LNCAP (cell line): Measurements from ENCODE around the gene SLX9.

Source experiments
- CTCF ChIP-seq: fragments of 450-650 bp; IDR thresholded peaks from 2 replicates; pipeline ENCODE4 v1.5.1; 2017; ENCODE audit warnings: mild to moderate bottlenecking

Gene SLX9

GRCh38 chr21:45017039-45017960, 77.5 kb downstream of the SLX9 start:
- TF ChIP-seq CTCF, result no peak

GRCh38 chr21:45018131-45019075, 78.6 kb downstream of the SLX9 start:
- no peak for TF ChIP-seq CTCF

GRCh38 chr21:45019076-45019886, 79.5 kb downstream of the SLX9 start:
- TF ChIP-seq CTCF, result no peak

- no peak for TF ChIP-seq CTCF
Observed at GRCh38 chr21:45019887-45020537, 80.2 kb downstream of the SLX9 start.

- no peak for TF ChIP-seq CTCF
Observed at GRCh38 chr21:45020629-45021427, 81.0 kb downstream of the SLX9 start.

GRCh38 chr21:45021428-45022347, 81.9 kb downstream of the SLX9 start:
- no peak for TF ChIP-seq CTCF
